Measurements from ENCODE around the gene ARSK. TPM values are rescaled to one million over a fixed set of nuclear protein-coding genes. Genes with fewer than 3 reads are reported as not detected.

Gene ARSK
- total RNA-seq, 1 donor from 2014 or later = 2.7 TPM

- DNase-seq = no peak
Observed at GRCh38 chr5:95649274-95649673, 94.4 kb downstream of the ARSK start.

GRCh38 chr5:95649842-95650620 lies 95.1 kb downstream of the ARSK start:
- DNase-seq = no peak

DNA sequence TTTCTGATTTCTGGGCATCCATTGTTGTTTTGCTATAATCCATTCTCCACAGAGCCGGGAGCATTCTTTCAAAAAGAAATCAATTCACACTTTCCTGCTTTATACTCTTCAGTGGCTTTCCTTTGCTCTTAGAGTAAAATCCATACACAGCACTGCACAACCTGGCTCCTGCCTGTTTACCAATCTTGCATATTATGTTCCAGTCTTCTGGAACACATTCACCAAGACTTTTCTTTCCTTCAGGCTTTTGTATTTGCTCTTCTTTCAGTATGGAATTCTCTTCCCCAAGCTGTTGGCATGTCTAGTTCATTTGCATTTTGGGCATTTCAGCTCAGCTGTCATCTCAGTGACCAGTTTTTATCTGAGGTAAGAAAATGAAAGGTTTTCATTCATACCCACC lies 97.9 kb downstream of the ARSK start:
- no peak for DNase-seq

GRCh38 chr5:95654196-95654595 lies 99.3 kb downstream of the ARSK start:
- no peak for DNase-seq

Other genes starting within 250 kb of the ARSK start
- gene FAM81B, start 163.7 kb upstream of the ARSK start, total RNA-seq = not detected in 2 replicates
- gene SKIC3, start 124 bp upstream of the ARSK start, total RNA-seq = 117 and 119 TPM in 2 replicates
- gene GPR150, start 65.0 kb downstream of the ARSK start, total RNA-seq = 0.05 and 0.17 TPM in 2 replicates
- gene RFESD, start 91.7 kb downstream of the ARSK start, total RNA-seq = 0.34 and 0.70 TPM in 2 replicates
- gene SPATA9, start 127.9 kb downstream of the ARSK start, total RNA-seq = not detected in 2 replicates
- 27.6 and 30.3 TPM in 2 replicates for gene RHOBTB3, start 176.2 kb downstream of the ARSK start, total RNA-seq

Measured in dermis blood vessel endothelial cell (primary cell).